ENCODE results near the gene ADGRA3.

- TF ChIP-seq CTCF (IDR thresholded peaks at IDR 0.05) (no peak), POLR2A (IDR thresholded peaks at IDR 0.05) (no peak), POLR2AphosphoS5 (IDR thresholded peaks at IDR 0.05) (no peak)
Measured at GRCh38 chr4:22474636-22475310, 41.1 kb downstream of the ADGRA3 start.
